Stimulated activated CD4-positive, alpha-beta T cell treated with anti-CD3 and anti-CD28 coated beads, Interleukin-1b, Interleukin-23, amount 100 ng/mL, for 48 hours (primary cell): ENCODE measurements around the gene TP53BP2.
"Not testable (repeated sequence)": the region's sequence is repeated elsewhere in the genome, so short reads cannot be mapped to it uniquely, and the experiment has no call there.

ENCODE experiments used
- DNase-seq: peaks from one replicate; pipeline ENCODE4 v3.0.0-alpha.2; 2020

The TP53BP2 gene

GRCh38 chr1:223761411-223761810, 84.3 kb downstream of the TP53BP2 start:
- DNase-seq: no peak

GRCh38 chr1:223760833-223761232, 84.9 kb downstream of the TP53BP2 start:
- no peak for DNase-seq

- DNase-seq: no peak
Measured at GRCh38 chr1:223759273-223759672, 86.5 kb downstream of the TP53BP2 start.

- no peak for DNase-seq
Measured at GRCh38 chr1:223758734-223759133, 87.0 kb downstream of the TP53BP2 start.

GRCh38 chr1:223756806-223757700, 88.7 kb downstream of the TP53BP2 start:
- DNase-seq: no peak

- DNase-seq: no peak
Measured at GRCh38 chr1:223755992-223756775, 89.6 kb downstream of the TP53BP2 start.

GRCh38 chr1:223755432-223755792, 90.3 kb downstream of the TP53BP2 start:
- no peak for DNase-seq

GRCh38 chr1:223754681-223755431, 90.9 kb downstream of the TP53BP2 start:
- no peak for DNase-seq

GRCh38 chr1:223752721-223753515, 92.8 kb downstream of the TP53BP2 start:
- no peak for DNase-seq

GRCh38 chr1:223751696-223752095, 94.1 kb downstream of the TP53BP2 start:
- no peak for DNase-seq

- no peak for DNase-seq
Measured at GRCh38 chr1:223750730-223751570, 94.8 kb downstream of the TP53BP2 start.

GRCh38 chr1:223748773-223749733, 96.7 kb downstream of the TP53BP2 start:
- DNase-seq: peak; percentile 54

- no peak for DNase-seq
Measured at GRCh38 chr1:223748405-223748772, 97.4 kb downstream of the TP53BP2 start.

GRCh38 chr1:223747838-223748335, 97.9 kb downstream of the TP53BP2 start:
- no peak for DNase-seq

GRCh38 chr1:223745731-223746130, 100.0 kb downstream of the TP53BP2 start:
- no peak for DNase-seq

- no peak for DNase-seq
Measured at GRCh38 chr1:223742856-223743517, 102.8 kb downstream of the TP53BP2 start.

- no peak for DNase-seq
Measured at GRCh38 chr1:223741861-223742260, 103.9 kb downstream of the TP53BP2 start.

- not testable (repeated sequence) for DNase-seq
Measured at GRCh38 chr1:223740038-223740736, 105.6 kb downstream of the TP53BP2 start.
